ENCODE results near the gene IFT172. TPM values are rescaled to one million over a fixed set of nuclear protein-coding genes. Genes with fewer than 3 reads are reported as not detected.

Gene IFT172
- total RNA-seq, 1 donor, result 25.7 TPM

- no peak for DNase-seq (ENCODE audit: low read depth)
- H3K4me3 ChIP-seq (ENCODE audit: low read depth, low read length), result no peak overlapping the region
- TF ChIP-seq CTCF (IDR thresholded peaks at IDR 0.05; ENCODE audit: insufficient read depth, low read length), result no peak
These were observed 30.8 kb upstream of the IFT172 start for GRCh38 chr2:27520316-27520715.

GRCh38 chr2:27518782-27519113 is 29.2 kb upstream of the IFT172 start:
- no peak overlapping the region for H3K4me3 ChIP-seq (ENCODE audit: low read depth, low read length)
- no peak for DNase-seq (ENCODE audit: low read depth)
- TF ChIP-seq CTCF (IDR thresholded peaks at IDR 0.05; ENCODE audit: insufficient read depth, low read length), result no peak

GRCh38 chr2:27518113-27518781 is 28.7 kb upstream of the IFT172 start:
- no peak overlapping the region for H3K4me3 ChIP-seq (ENCODE audit: low read depth, low read length)
- TF ChIP-seq CTCF (IDR thresholded peaks at IDR 0.05; ENCODE audit: insufficient read depth, low read length), result no peak
- no peak for DNase-seq (ENCODE audit: low read depth)

GRCh38 chr2:27509326-27509725 is 19.8 kb upstream of the IFT172 start:
- no peak for TF ChIP-seq CTCF (IDR thresholded peaks at IDR 0.05; ENCODE audit: insufficient read depth, low read length)
- DNase-seq (ENCODE audit: low read depth), result peak; percentile 41
- no peak overlapping the region for H3K4me3 ChIP-seq (ENCODE audit: low read depth, low read length)

- no peak for DNase-seq (ENCODE audit: low read depth)
- no peak for TF ChIP-seq CTCF (IDR thresholded peaks at IDR 0.05; ENCODE audit: insufficient read depth, low read length)
- H3K4me3 ChIP-seq (ENCODE audit: low read depth, low read length), result no peak overlapping the region
These were observed 17.8 kb upstream of the IFT172 start for GRCh38 chr2:27507293-27507692.

GRCh38 chr2:27506587-27506986 is 17.0 kb upstream of the IFT172 start:
- TF ChIP-seq CTCF (IDR thresholded peaks at IDR 0.05; ENCODE audit: insufficient read depth, low read length), result no peak
- H3K4me3 ChIP-seq (ENCODE audit: low read depth, low read length), result no peak overlapping the region
- DNase-seq (ENCODE audit: low read depth), result no peak

GRCh38 chr2:27502142-27502541 is 12.6 kb upstream of the IFT172 start:
- no peak overlapping the region for H3K4me3 ChIP-seq (ENCODE audit: low read depth, low read length)
- TF ChIP-seq CTCF (IDR thresholded peaks at IDR 0.05; ENCODE audit: insufficient read depth, low read length), result no peak
- peak; percentile 49 for DNase-seq (ENCODE audit: low read depth)
